CD4-positive, alpha-beta T cell treated with Interleukin-17A for 1 hour (primary cell): Measurements from ENCODE around the gene TEDC2.
"Not testable (repeated sequence)": the region's sequence is repeated elsewhere in the genome, so short reads cannot be mapped to it uniquely, and the experiment has no call there.

ENCODE experiments used
- DNase-seq: peaks from one replicate; pipeline ENCODE4 v3.0.0-alpha.2; 2020

Gene TEDC2

DNA sequence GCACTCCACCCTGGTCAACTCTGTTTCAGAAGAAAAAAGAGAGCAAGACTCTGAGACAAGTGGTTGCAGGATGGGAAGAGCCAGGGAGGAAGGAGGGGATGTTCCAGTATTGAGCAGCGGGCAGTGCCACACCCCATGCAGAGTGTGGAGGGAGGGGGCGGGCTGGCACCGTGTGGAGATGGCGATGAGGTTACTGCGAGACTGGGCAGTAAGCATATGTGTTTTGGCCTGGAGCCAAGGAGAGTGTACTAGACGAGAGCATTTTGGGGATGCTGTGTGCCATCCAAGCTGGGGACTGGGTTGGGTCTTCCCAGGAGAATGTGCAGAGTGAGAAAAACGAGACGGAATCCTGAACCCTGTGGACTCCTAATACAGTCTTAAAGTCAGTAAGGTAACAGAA is 18.4 kb downstream of the TEDC2 start:
- DNase-seq = no peak

DNA sequence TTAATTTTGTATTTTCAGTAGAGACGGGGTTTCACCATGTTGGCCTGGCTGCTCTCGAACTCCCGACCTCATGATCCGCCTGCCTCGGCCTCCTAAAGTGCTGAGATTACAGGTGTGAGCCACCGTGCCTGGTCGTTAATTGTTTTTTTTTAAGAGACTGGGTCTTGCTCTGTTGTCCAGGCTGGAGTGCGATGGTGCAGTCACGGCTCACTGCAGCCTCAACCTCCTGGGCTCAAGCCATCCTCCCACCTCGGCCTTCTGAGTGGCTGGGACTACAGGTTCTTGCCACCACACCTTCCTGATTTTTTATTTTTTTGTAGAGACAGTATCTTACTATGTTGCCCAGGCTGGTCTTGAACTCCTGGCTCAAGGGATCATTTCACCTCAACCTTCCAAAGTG is 20.1 kb downstream of the TEDC2 start:
- not testable (repeated sequence) for DNase-seq

DNA sequence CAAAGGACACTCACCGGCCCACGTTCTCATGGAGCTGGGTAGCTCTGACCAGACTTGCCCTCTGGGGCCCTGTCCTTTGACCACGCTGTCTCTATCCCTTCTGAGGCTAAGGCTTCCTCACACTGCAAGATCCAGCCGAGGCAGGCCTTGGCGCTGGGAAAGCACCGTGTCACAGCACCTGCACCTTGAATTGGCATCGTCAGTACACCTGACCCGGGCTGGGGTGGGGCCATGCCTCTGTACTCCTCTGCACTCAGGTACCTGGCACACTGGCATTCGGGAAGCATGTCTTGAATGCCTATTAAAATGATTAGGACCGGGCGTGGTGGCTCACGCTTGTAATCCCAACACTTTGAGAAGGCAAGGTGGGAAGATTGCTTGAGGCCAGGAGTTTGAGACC is 21.0 kb downstream of the TEDC2 start:
- no peak for DNase-seq

DNA sequence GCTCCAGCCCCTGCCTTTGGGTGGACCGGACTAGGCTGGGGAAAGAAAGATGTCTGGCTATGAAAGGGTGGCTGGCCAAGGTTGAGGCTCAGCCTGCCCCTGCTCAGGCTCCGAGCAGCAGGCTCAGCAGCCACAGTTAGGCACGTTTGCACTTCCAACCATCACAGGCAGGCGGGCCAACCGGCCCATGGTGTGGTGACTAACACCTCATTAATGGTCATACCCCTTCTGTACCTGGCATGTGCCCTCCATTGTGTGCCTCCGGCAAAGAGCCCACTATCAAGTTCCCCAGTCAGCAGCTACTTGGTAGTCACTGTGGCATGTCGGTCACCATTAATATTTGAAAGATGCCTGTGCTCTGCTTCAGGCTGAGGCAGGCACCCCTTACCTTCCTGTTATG is 21.8 kb downstream of the TEDC2 start:
- DNase-seq = no peak

DNA sequence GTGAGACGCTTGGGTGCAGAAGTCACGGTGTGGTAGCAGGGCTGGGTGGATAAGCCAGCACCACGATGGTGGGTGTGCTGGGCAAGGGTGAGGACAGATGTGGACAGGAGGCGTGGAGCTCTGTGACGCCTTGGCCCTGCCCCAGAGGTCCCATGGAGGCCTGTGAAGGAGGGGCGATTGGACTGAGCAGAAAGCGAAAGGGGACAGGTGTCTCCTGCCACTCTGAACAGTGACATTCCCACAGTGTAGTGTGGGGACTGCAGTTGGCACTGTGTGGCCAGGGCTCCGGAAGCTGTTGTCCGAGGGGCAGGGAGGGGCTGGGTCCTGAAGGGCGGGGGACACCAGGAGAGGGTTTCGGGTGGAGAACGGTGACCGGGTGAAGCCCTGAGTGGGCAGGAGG is 22.3 kb downstream of the TEDC2 start:
- no peak for DNase-seq

DNA sequence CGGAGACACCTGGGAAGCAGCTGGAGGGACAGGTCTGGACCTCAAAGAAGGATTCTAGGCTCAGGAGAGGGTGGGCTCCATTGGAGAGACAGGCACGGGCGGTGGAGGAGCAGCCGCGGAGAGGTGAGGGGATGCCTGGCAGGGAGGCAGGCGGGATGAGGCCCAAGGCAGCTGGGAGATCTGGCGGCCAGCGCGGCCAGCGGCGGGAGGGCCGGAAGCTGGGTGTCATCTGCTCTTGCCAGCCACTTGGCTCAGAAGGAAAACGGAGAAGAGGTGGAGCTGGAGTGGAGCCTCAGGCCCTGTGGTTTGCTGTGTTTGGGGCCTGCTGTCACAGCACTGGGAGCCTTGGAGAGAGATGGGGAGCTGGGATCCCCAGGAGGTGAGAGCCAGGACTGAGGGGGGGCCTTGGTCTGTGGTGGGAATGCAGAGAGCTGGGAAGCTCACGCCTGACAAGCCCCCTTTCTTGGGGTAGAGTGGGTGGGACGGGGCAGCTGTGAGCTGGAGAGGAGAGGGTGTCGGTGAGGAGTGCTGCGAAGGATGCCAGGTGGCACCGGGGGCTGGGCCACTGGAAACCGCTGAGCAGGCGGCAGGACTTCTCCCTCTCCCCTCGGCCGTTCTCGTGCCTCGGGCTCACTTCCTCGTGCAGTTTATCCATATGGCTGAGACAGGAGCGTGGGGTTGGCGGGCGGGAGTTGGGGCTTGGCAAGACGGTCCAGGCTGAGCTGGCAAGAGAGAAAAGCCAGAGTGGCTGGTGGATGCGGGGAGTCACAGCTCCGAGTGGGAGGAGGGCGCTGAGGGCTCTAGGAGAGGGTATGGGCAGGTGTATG is 23.0 kb downstream of the TEDC2 start:
- DNase-seq = no peak

DNA sequence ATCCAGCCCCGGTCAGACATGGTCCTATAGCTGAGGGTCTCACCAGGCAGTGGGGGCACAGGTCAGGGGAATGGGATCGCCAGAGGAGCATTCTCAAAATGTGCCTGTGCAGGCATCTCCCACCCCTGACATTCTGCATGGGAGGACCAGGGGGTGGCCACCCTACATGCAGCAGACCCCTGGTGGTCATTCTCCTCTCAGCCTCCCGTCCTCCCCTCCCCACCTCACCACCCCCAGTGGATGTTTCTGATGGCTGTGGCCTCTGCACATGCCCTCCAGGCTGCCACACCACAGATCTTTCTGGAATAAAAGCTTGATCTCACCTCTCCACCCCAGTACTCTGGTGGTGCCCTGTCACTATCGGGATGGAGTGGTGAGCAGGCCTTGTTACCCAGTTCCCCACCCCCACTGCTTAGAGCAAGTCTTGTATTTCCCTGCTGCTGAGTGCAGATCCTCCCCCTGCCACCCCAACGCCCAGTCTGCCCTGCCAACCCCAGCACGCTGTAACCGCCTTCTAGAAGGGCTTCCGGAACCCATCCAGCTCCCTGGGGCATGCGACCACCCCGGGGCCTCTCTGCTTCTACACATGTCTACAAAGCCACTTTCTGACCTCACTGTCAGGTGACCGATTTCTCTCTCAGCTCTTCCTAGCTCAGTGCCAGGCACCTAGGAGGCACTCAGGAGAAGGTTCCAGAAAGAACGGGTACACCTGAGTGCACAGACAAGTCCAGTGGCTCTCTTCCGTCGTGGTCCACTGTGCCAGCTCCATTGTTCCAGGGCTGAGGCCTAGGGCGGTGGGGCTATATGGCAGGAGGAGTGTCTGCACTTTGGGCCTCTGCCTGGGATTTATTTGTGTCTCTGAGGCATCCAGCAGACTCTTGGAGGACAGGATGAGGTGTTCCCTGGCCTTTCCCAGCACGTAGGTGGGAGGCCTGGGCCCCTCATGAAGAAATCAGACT is 24.3 kb downstream of the TEDC2 start:
- DNase-seq = no peak

DNA sequence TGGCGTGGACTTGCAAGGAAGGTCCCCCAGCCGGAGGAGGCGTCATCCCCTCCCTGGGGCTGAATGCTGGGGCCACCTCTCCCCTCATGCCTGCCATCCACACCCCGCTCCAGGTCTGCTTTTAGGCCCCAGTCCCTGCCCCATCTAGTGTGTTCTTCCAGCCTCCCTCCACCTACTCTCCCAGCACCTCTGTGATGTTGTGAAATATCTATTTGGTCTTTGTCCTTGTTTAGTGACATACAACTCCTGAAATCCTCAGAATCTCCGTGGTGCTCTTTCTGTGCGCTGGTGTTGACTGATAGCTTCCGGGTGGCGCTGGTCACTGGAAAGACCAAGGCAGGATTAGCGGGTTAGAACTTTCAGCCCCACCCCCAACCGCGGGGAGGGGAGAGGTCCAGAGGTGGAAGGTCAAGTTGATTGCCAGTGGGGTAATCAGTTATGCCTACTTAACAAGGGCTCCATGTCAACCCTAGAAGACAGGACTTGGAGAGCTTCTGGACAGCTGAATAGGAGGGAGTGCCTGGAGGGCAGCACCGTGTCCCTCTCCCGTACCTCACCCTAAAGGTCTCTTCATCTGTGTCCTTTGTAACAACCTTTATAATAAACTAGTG is 25.1 kb downstream of the TEDC2 start:
- no peak for DNase-seq

DNA sequence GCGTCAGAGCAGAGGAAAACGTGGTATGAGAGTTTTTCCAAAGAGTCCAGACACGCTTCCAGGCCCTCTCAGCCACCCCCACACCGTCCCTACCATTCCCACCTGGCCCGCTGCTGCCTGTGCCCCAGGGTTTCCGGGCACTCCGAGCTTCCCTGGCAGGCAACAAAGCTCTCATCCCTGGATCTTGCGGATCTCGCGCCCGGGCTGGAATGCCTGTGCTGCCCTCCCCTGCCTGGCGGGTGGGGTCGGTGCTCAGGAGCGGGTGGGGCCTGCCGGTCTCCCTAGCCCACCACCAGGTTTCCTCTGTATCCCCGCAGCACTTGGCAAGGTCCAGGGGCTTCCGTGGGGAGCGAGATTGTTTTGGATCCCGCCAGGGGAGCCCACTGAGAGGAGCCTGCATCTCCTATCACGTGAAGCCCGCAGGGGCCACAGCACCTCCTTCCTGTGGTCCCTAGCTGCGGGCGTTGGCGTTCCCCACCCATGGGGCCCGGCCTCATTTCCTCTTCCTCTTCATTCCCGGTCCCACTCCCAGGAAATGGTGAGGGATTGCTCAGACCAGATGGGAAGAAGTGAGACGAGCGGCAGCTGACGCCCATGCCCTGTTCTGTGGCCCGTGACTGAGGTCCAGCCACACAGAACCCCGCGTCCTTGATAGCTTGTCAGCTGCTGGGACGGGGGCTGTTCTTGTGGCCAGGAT is 26.1 kb downstream of the TEDC2 start:
- DNase-seq = no peak

DNA sequence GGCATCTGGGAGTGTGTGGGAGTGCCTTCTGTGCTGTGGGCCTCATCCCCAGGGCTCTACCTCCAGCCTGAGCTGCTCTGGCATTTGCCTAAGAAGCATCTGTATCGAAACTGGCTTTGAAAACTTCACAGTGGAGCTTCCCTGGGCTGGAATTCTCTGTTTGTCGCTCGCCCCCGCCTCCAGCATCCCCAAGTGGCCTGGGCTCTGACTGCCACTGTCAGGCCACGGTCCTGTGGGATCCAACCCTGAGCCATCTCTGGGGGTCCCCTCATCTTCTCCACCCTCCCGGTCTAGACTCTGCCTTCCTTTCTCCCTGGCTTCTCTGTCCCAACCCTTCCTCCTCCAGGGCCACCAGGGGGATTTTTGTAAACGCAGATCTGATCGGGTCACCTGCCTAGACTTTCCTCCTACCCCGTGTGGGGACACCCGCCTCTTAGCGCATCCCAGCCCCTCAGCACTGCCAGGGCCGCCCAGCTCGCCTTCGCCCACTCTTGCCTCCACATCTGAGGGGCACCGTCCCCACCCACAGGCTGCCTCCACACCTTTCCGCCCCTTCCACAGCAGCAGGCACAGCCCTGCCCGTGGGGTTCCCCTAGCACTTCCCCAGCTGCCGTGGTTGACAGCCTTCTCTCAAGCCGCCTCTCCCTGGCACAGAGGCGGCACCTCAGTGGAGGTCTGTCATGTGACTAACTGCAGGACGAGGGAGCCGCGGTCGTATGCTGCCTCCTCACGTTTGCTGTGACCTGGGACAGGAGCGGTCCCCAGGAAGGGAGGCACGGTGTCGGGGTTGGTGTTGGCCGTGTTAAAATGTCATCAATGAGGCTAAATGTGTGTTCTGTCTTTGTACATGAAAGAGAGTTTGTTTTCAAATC is 27.0 kb downstream of the TEDC2 start:
- DNase-seq = peak; percentile 89

DNA sequence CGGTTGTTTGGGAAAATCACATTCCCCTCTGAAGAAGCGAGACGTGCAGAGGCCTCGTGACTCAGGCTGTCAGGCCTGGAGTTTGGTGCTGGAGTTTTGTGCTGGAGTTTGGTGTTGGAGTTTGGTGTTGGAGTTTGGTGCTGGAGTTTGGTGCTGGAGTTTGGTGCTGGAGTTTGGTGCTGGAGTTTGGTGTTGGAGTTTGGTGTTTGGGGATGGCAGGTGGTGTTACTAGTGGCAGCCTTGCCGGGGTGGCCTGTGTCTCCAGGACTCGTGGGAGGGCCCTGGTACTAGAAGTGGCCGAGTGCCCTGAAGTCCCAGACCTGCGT is 27.6 kb downstream of the TEDC2 start:
- DNase-seq = no peak

DNA sequence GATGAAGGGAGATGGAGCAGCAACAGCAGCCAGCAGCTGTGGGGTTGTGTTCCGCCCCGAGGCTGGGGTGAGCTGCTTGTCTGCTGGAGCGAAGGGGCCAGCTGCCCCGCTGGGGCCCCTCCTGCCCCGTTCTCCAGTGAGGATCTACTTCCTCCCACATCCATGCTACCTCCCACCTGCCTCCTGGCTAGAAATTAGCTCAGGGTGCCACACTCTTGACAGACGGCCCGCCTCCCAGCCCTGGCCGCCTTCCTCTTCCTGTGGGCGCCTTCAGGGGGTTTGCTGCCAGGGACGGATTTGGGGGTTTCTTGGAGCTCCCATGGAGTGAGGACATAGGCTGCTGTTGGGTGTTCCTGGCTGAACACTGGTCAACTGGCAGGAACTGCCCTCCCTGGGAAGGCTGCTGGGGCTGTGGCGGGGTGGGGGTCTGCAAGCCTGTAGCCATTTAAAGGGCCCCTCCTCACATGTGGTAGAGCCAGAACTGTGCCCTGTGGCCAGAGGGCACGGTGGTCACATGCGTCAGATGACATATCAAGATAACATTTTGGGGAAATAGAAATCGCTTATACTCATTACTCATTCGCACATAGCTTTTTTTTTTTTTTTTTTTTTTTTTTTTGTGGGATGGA is 28.1 kb downstream of the TEDC2 start:
- no peak for DNase-seq

DNA sequence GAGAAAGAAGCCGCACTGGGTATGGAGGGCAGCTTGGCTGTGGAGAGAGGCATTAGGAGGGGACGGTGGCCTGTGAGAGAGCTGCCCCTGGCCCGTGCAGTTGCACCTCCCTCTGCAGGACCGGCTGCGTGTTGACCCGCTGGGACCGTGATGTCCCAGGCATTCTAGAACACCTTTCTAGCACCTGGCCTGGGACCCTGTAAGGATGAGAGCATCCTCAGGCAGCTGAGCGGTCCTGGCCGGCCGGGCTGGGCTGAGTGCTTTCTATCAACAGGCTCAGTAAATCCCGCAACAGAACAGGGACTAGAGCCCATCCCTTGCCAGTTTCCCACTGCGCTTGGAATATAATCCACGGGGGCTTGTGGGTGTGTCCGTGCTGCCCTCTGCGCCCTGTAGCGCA is 29.7 kb downstream of the TEDC2 start:
- DNase-seq = no peak

DNA sequence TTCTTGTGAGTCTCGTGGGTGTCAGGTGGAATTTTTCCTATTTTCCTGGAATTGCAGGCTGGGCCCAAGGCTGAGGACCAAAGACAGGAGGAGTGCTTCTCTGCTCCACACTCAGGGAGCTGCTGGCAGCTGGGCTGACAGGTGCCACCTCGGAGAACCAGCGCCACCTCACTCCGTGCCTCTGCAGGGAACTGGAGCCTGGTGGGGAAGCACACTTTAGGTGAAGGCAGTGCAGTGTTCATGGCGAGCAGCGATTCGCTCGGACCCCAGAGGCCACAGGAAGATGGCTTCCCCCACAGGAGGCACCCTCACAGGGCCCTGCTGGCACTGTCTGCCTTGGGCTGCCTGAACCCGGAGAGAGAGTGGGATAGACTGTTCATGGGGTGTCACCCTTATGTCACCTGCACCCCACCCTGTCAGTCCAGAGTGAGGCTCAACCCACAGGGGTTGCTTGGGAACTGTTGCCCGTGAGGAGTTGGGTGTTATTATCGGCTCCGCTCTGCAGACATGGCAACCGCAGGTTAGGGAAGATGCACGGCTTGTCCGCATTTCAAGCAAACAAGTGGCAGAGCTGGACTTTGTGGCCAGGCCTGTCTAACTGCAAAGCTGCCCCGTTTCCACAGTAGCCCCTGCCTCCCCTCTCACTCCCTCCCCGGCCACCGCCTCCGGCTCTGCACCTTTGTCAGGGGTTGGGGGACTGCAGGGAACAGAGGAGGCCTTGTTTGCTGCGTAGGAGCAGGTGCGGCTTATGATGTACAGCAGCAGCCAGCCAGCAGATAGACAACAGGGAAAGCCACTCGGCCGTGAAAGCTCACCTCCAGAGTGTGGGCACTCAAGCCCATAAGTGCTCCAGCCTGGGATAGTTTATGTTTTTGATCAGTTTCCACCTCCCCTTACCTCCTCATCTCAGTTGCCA is 30.5 kb downstream of the TEDC2 start:
- no peak for DNase-seq

DNA sequence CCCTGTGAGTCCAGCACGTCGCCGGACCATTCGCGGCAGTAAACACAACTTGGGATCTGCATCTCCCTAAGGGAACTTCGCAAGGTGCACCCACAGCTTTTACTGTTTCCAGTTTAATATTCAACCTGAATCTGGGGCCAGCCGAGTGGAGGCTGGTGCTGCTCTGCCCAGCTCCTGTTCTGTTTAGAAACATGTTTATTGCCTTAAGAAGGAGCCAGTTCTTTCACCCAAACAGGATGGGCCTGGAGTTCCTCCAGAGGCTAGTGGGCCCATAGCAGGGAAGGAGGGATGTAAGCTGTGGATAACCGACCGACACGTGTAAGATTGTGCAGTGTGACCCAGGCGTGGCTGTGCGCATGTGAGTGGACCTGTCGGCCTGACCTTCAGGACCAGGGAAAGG is 32.4 kb downstream of the TEDC2 start:
- DNase-seq = no peak

DNA sequence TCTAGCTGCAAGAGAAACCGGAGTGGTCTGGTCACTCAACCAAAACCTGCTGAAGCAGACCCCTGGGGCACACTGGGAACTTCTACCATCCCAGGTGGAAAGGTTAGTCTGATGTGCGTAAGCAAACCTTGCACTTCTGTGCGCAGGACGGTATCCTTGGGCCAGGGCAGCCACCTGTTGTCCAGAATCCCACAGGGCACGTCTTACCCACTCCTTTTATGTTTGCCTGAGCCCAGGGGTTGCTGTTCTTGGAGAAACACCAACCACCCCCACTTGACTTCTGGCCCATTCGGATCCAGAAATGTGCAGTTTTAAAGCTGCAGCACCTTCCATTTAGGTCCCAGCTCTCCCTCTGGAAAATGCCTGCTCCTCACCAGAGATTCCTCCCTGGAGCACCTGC is 33.7 kb downstream of the TEDC2 start:
- no peak for DNase-seq

DNA sequence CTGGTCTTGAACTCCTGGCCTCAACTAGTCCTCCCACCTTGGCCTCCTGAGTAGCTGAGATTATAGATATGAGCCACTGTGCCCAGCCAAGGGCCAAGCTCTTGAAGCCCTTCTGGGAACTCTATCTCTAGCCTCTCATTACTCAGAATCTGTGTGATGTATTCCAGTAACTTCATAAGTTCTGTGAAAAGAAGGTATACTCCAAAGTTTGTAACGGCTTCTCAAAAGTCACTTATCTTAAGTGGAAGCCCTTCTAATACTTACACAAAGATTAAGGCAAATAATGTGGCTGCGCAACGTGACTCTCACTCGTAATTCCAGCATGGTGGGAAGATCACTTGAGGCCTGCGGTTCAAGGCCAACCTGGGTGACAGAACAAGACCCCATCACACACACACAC is 34.7 kb downstream of the TEDC2 start:
- DNase-seq = no peak

DNA sequence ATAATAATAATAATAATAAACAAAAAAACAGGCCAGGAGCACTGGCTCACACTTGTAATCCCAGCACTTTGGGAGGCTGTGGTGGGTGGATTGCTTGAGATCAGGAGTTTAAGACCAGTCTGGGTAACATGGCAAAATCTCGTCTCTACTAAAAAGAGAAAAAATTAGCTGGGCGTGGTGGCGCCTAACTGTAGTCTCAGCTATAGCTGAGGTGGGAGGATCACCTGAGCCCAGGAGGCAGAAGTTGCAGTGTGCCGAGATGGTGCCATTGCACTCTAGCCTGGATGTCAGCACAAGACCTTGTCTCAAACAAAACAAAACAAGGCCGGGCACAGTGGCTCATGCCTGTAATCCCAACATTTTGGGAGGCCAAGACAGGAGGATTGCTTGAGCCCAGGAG is 35.1 kb downstream of the TEDC2 start:
- no peak for DNase-seq

DNA sequence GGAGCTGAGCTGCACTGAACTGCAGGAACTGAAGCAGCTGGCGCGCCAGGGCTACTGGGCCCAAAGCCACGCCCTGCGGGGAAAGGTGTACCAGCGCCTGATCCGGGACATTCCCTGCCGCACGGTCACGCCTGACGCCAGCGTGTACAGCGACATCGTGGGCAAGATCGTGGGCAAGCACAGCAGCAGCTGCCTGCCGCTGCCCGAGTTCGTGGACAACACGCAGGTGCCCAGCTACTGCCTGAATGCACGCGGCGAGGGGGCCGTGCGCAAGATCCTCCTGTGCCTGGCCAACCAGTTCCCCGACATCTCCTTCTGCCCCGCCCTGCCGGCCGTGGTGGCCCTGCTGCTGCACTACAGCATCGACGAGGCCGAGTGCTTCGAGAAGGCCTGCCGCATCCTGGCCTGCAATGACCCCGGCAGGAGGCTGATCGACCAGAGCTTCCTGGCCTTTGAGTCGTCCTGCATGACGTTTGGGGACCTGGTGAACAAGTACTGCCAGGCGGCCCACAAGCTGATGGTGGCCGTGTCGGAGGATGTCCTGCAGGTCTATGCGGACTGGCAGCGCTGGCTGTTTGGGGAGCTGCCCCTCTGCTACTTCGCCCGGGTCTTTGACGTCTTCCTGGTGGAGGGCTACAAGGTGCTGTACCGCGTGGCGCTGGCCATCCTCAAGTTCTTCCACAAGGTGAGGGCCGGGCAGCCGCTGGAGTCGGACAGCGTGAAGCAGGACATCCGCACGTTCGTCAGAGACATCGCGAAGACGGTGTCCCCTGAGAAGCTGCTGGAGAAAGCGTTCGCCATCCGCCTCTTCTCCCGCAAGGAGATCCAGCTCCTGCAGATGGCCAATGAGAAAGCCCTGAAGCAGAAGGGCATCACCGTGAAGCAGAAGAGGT is 36.6 kb downstream of the TEDC2 start:
- DNase-seq = no peak
